NCI-H345 treated with DMSO at 0.1 percent for 48 hours (cell line): ENCODE data around the gene TCTN1.
"Not testable (repeated sequence)": the region's sequence is repeated elsewhere in the genome, so short reads cannot be mapped to it uniquely, and the experiment has no call there.

ENCODE experiments used
- DNase-seq: peaks from one replicate; lab custom pipeline; 2025; ENCODE audit not compliant: unreplicated experiment; lab: John Stamatoyannopoulos, UW

The TCTN1 gene

GRCh38 chr12:110585231-110585799 lies 28.6 kb upstream of the TCTN1 start:
- DNase-seq, result no peak

- DNase-seq, result not testable (repeated sequence)
Measured at GRCh38 chr12:110587102-110587501, 26.8 kb upstream of the TCTN1 start.

DNA sequence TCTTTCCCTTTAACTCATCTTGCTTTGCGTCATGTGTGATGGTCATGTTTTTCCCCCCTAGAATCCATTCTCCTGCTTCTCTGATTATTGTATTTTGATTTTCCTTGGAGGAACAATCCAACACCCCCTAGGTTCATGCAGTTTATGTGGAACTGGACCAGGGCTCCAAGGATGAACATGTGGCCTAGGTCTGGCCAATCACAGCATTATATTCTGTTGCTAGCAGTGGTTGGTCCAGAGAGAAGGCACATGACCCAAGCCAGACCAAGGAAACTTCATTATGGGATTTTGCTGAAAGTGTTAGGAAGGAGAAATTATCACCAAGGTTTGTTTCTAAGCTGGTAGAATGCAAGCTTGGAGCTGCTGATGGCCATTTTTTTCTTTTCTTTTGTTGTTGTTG lies 23.9 kb upstream of the TCTN1 start:
- no peak for DNase-seq

DNA sequence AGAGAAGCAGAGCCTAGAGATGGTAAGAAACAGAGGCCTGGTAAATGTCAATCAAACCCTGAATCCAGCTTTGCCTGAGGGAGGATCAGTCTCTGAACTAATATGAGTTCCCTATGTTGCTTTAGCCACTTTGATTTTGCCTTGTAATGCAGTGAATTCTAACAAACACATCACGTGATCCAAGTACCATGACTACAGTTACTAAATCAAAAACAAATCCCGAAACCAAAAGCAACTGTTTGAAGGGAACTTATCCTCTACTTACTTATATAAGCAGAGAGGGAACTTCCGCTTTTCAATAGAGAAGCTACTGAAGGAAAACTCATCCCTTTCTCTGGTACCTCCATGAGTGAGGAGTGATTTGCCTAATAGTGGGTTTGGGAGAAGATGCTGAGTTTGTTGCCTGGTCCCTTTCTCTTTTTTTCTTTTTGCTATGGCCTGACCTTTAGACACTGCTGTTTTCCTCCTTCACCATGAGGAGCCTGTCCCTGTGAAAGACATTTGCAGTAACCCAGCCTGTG lies 23.1 kb upstream of the TCTN1 start:
- DNase-seq, result no peak

DNA sequence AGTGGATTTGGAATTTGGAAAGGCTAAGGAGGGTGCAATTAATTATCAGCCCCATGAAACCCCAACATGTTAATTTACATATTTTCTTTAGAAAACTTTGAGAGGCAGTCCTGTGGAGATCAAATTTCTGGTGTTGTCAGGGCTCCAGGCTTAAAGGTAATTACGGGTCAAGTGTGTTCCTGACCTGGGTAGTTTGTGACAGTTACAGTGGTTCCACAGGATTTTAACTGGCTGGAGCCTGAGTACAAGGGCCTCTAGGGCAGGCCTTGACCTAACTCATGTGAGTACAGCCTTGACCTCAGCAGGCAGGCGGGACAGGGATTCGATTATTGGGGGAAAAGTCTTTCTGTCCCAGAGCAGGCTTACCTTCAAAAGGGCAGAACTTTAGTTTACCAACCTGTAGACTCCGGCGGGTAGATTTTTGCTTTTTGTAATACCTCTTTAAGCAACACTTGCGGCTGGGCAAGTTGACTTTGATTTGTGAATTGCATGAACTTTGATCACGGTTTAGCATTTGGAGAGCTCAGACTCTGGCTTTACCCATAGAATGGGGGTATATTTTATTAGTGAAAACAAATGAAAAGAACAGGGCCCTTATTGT lies 22.4 kb upstream of the TCTN1 start:
- no peak for DNase-seq

DNA sequence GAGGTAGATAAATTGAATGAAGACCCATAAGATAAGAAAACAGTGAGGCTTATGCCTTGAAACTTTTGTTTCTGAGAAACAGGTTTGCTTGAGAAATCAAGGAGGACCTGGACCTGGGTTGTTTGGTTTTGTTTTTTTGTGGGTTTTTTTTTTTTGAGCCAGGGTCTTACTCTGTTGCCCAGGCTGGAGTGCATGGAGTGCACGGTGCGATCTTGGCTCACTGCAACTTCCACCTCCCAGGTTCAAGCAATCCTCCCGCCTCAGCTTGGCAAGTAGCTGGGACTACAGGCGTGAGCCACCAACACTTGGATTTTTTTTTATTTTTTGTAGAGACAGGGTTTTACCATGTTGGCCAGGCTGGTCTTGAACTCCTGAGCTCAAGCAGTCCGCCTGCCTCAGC lies 21.9 kb upstream of the TCTN1 start:
- no peak for DNase-seq

GRCh38 chr12:110592919-110593318 lies 21.0 kb upstream of the TCTN1 start:
- DNase-seq, result not testable (repeated sequence)

DNA sequence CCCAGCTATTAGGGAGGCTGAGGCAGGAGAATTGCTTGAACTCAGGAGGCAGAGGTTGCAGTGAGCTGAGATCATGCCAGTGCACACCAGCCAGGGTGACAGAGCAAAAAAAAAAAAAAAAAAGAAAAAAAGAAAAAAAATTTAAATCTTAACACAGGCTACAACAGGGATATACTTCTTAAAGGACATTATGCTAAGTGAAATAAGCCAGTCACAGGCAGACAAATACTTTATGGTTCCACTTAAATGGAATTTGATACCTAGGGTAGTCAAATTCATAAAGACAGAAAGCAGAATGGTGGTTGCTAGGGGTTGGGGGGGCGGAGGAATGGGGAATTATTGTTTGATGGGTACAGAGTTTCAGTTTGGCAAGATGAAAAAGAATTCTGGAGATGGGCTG lies 16.0 kb upstream of the TCTN1 start:
- no peak for DNase-seq

- DNase-seq, result no peak
Measured at GRCh38 chr12:110599334-110599733, 14.6 kb upstream of the TCTN1 start.

DNA sequence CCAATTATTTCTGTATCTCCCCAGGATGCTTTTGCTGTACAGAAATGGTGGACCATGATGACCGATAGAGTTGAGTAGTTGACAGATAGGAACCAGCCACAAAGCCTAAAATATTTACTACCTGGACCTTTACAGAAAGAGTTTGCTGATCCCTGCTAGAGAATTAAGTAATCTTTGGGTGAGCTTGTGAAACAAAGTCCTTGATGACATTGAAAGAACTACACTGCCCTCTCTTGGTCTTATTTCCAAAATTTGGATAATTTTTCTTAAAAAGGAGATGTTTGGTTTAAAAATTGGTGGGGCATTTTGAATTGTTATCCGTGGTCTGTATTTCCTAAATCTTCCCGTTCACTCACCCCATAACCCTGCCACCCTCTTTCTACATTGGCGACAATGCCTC lies 13.7 kb upstream of the TCTN1 start:
- DNase-seq, result no peak

- DNase-seq, result peak; percentile 20
Measured at GRCh38 chr12:110602085-110602814, 11.7 kb upstream of the TCTN1 start.

- no peak for DNase-seq
Measured at GRCh38 chr12:110606253-110606611, 7.7 kb upstream of the TCTN1 start.

DNA sequence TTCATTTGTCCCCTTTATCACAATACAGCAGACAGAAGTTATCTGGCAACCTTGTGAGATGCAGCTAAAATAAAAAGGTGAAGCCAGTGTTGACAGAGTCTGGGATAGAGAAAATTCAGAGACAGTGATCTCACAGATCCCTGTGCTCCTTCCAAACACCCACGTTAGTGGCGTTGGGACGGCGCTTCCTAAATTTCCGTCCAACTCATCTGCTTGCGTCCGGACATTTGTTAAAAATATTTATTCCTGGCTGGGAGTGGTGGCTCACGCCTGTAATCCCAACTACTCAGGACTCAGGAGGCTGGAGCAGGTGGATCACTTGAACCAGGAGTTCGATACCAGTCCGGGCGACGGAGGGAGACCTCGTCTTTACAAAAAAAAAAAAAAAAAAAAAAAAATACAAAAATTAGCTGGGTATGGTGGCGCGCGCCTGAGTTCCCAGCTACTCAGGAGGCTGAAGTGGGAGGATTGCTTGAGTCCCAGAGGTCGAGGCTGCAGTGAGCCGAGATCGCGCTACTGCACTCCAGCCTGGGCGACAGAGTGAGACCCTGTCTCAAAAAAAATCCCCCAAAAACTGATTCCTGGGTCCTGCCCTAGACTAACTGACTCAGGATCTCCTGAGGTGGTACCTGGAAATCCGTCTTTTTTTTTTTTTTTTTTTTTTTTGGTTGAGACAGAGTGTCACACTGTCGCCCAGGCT lies 708 bp upstream of the TCTN1 start:
- DNase-seq, result no peak

GRCh38 chr12:110615171-110615570 lies 1.2 kb downstream of the TCTN1 start:
- DNase-seq, result no peak

DNA sequence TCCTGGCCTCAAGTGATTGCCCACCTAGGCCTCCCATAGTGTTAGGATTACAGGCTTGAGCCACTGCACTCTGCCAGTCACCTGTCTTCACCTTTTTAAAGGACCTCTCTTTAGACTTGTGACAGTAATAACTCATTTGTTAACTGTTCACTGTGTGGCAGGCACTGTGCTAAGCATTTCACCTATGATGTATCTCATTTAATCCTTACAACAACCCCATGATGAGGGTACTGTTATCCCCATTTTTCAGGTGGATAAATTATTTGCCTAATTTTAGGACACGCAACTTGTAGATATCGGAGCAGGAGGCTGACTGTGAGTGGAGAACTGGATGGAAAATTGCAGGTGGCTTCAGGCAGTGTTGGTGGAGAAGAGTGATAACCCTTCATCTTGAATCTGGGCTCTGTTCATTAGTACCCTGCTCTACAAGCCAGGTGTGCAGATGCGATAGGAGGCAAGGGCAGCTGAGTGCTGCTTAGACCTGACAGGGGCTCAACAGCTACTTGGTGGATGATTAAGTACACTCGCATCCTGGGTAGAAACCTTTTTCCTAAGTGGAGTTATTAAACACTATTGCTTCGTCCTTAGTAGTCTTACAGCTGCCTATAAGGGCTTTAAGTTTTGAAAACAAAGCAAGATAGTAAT lies 2.7 kb downstream of the TCTN1 start:
- DNase-seq, result no peak

DNA sequence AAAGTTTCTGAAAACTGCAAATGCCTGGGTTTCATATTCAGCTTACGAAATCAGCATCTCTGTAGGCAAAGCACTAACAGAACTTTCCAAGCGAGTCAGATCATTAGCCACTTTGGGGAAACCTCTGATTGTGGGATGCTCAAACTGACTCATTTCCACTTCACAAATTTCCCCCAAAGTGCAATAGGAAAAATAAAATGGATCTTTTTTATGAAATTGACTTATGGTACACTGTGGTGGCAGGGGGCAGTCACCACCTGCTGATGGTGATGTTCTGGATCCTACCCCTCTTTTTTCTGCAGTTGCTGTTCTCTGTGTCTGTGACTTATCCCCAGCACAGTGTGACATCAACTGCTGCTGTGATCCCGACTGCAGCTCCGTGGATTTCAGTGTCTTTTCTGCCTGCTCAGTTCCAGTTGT lies 5.6 kb downstream of the TCTN1 start:
- DNase-seq, result no peak

GRCh38 chr12:110622582-110622981 lies 8.7 kb downstream of the TCTN1 start:
- no peak for DNase-seq

DNA sequence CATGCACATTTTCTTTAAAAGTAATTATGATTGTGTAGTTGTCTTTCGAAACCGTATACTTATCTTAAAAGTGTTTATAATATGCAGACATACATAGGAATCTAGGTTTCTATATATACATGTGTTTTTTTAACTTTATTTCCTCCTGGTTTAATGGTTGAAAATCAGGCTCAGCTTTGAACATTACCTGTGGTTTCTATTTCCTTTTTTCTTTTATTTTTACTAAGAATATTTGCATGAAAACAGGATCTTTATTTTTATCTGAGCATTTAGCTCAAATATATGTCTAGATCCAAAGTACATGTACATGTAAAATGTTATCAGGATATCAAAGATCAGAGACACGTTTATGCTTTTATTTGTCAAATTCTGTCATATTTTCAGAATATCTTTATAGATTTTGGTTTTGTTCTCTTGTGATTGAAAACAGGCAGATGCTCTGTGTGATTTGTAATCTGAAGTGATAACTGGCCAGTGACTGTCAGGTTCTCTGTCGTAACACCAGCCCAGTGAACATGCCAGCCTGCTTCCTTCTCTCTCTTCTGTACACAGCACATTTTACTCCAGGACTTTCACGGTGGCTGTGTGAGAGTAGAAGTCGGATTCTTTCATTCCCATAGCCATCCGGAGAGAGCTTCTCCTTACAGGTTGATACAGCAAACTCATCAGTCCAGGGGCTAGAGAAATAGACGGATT lies 13.7 kb downstream of the TCTN1 start:
- DNase-seq, result no peak

DNA sequence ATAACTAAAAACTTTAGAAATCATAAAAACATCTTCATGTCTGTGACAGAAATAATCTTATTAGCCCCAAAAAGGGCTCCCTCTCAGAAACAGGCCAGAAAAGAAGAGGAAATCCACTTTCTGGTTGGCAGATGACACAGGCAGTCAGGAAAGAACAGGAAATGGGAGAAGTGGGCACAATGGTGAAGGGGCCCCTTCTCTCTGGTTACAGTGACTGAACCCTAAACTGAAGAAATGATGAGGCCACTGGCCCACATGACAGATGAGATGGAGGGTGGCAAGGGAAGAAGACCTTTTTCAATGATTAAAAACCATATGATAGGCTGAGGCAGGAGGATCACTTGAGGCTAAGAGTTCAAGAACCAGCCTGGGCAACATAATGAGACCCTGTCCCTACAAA lies 21.1 kb downstream of the TCTN1 start:
- DNase-seq, result no peak

- no peak for DNase-seq
Measured at GRCh38 chr12:110636516-110636915, 22.6 kb downstream of the TCTN1 start.
